22Rv1 (cell line): ENCODE measurements around the gene CACNA1E.

Experiments
- CTCF ChIP-seq: fragments of 450-650 bp; IDR thresholded peaks from 2 replicates; pipeline ENCODE4 v1.5.1; 2017; ENCODE audit warnings: mild to moderate bottlenecking
- ZFX ChIP-seq: fragments of 450-650 bp; IDR thresholded peaks from 2 replicates; pipeline ENCODE4 v1.6.1; 2017; ENCODE audit warnings: antibody characterized with exemption, borderline replicate concordance

DNA sequence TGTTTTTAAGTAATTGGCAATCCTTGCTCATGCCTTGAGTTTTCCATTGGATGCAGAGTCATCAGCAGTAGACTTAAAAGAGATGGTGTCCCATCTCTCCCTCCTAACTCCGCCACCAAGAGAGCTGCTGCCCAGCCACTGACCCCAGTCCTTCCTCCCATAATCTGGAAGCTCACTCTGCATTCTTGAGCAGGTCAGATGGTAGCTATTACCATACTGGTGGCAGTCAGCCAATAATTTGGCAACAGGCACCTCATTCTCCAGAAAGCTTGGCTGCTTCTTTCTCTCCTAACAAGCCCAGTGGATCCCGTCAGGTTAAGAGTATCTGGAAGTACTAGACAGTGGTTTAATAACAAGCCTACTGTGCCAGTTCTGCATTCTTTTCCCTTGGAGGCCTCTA is 306.1 kb downstream of the CACNA1E start:
- TF ChIP-seq CTCF, result no peak
- TF ChIP-seq ZFX, result no peak
